HEK293T (cell line): Measurements from ENCODE around the gene DCP1A.
A peak's percentile ranks its signal among the peaks of the same experiment; 100 is the strongest.

Experiments used
- CTCF ChIA-PET: fragments of 350-600 bp; formaldehyde crosslinking; extraction: SDS; loops from one replicate; lab custom pipeline; 2021; ENCODE audit warnings: antibody characterized with exemption, inconsistent platforms; lab: Yijun Ruan, JAX
- POLR2A ChIA-PET: fragments of 350-600 bp; formaldehyde crosslinking; extraction: SDS; loops from one replicate; lab custom pipeline; 2020; ENCODE audit warnings: antibody characterized with exemption, inconsistent platforms; lab: Yijun Ruan, JAX
- DNase-seq: peaks from one replicate; pipeline ENCODE4 v3.0.0; 2012; ENCODE audit warnings: mixed read lengths; ENCODE audit errors: extremely low spot score
- ARNT ChIP-seq: fragments of 450-650 bp; IDR thresholded peaks from 2 replicates; pipeline ENCODE4 v1.6.1; 2017; ENCODE audit warnings: mild to moderate bottlenecking
- BHLHE40 ChIP-seq: fragments of 450-650 bp; IDR thresholded peaks from 2 replicates; pipeline ENCODE4 v1.6.1; 2016; ENCODE audit warnings: mild to moderate bottlenecking, moderate library complexity, borderline replicate concordance
- CTBP1 ChIP-seq: fragments of 450-650 bp; IDR thresholded peaks from 2 replicates; pipeline ENCODE4 v1.6.1; 2016; ENCODE audit warnings: borderline replicate concordance
- ELF4 ChIP-seq: fragments of 450-650 bp; IDR thresholded peaks from 2 replicates; pipeline ENCODE4 v1.6.1; 2017; ENCODE audit warnings: antibody characterized with exemption
- FOXA1 ChIP-seq: fragments of 450-650 bp; IDR thresholded peaks from 2 replicates; pipeline ENCODE4 v1.6.1; 2016; ENCODE audit warnings: mild to moderate bottlenecking
- FOXK2 ChIP-seq: fragments of 450-650 bp; IDR thresholded peaks from 2 replicates; pipeline ENCODE4 v1.6.1; 2016; ENCODE audit warnings: mild to moderate bottlenecking
- FOXM1 ChIP-seq: fragments of 450-650 bp; IDR thresholded peaks from 2 replicates; pipeline ENCODE4 v1.6.1; 2017; ENCODE audit warnings: mild to moderate bottlenecking, borderline replicate concordance
- HDGF ChIP-seq: fragments of 450-650 bp; IDR thresholded peaks from 2 replicates; pipeline ENCODE4 v1.6.1; 2017; ENCODE audit warnings: antibody characterized with exemption, borderline replicate concordance
- L3MBTL2 ChIP-seq: fragments of 450-650 bp; conservative IDR thresholded peaks from 2 replicates; pipeline ENCODE4 v1.6.1; 2016; ENCODE audit warnings: mild to moderate bottlenecking
- LEF1 ChIP-seq: fragments of 450-650 bp; IDR thresholded peaks from 2 replicates; pipeline ENCODE4 v1.6.1; 2017; ENCODE audit warnings: mild to moderate bottlenecking, borderline replicate concordance
- NFRKB ChIP-seq: fragments of 450-650 bp; IDR thresholded peaks from 2 replicates; pipeline ENCODE4 v1.6.1; 2016; ENCODE audit warnings: mild to moderate bottlenecking, moderate library complexity
- SP1 ChIP-seq: fragments of 450-650 bp; IDR thresholded peaks from 2 replicates; pipeline ENCODE4 v1.6.1; 2017
- SUZ12 ChIP-seq: fragments of 450-650 bp; IDR thresholded peaks from 2 replicates; pipeline ENCODE4 v1.6.1; 2016; ENCODE audit warnings: mild to moderate bottlenecking
- TARDBP ChIP-seq: fragments of 450-650 bp; IDR thresholded peaks from 2 replicates; pipeline ENCODE4 v1.6.1; 2016
- ZNF384 ChIP-seq: fragments of 450-650 bp; IDR thresholded peaks from 2 replicates; pipeline ENCODE4 v1.6.1; 2016
- TF ChIP-seq, protein P1 (sequence below): fragments of 450-650 bp; IDR thresholded peaks from 2 replicates; pipeline ENCODE4 v1.6.1; 2016

DCP1A gene

DNA sequence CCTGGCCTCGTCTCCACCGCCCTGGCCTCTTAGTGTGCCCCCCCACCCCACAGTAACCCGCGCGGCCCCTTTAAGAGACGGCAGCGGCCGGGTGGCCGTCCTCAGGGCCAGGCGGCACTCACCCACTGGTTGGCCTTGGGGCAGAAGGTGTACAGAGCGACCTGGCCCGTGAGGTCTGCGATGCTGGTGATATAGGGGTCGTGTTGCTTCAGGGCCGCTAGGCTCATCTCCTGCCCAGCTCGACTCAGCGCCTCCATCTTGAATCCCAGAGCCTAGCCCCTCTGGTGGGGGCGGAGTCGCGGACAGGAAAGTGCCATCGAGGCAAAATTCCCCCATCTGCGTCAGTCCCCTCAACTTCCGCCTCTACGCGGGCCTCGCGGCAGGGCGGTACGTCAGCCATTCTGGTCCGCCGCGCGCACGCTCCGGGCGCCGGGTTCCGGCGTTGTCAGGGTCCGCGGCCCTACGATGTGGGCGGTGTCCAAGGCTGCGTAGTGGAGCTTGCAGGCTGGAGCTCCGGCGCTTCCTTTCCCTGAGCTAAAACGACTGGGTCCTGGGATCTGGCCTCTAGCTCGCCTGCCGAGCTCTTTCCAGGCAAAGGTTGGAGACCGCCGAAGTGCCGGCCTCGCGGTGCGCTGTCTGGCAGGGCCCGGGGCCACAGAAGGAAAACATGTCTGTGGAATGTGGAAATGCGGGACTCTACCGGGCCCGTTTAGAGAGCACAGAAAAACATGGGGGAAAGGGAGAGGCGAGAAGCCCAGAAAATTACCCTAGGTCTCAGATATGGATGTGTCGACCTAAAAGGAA, at the start of gene DCP1A:
Gene DCP1A, minus strand, starts transcription at position 283 of the 804 bp plus-strand sequence. Its CDS starts 26 bp downstream, at position 257.
- CTCF ChIA-PET = no interaction called here
- TF ChIP-seq, protein P1, sequence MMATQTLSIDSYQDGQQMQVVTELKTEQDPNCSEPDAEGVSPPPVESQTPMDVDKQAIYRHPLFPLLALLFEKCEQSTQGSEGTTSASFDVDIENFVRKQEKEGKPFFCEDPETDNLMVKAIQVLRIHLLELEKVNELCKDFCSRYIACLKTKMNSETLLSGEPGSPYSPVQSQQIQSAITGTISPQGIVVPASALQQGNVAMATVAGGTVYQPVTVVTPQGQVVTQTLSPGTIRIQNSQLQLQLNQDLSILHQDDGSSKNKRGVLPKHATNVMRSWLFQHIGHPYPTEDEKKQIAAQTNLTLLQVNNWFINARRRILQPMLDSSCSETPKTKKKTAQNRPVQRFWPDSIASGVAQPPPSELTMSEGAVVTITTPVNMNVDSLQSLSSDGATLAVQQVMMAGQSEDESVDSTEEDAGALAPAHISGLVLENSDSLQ = peak; percentile 82
- TF ChIP-seq L3MBTL2 (peak; percentile 85), BHLHE40 (no peak), FOXA1 (no peak), FOXK2 (peak; percentile 84), LEF1 (no peak), ELF4 (peak; percentile 85), SP1 (no peak), TARDBP (no peak), ZNF384 (no peak), NFRKB (peak; percentile 94), CTBP1 (peak; percentile 96), FOXM1 (peak; percentile 82; the same call in 1 of the 2 replicates), ARNT (peak; percentile 88), SUZ12 (no peak), HDGF (0 out of 2 replicates have a peak, but pooled peaks have one; percentile 80)
- DNase-seq = peak; percentile 93
- POLR2A ChIA-PET = interaction anchor here (0.5 to 2.6 kb wide), 16 partner anchors 8 to 498 kb away, joined by 3 to 12 read pairs (median 3); no protein-coding TSS in a partner anchor

DNA sequence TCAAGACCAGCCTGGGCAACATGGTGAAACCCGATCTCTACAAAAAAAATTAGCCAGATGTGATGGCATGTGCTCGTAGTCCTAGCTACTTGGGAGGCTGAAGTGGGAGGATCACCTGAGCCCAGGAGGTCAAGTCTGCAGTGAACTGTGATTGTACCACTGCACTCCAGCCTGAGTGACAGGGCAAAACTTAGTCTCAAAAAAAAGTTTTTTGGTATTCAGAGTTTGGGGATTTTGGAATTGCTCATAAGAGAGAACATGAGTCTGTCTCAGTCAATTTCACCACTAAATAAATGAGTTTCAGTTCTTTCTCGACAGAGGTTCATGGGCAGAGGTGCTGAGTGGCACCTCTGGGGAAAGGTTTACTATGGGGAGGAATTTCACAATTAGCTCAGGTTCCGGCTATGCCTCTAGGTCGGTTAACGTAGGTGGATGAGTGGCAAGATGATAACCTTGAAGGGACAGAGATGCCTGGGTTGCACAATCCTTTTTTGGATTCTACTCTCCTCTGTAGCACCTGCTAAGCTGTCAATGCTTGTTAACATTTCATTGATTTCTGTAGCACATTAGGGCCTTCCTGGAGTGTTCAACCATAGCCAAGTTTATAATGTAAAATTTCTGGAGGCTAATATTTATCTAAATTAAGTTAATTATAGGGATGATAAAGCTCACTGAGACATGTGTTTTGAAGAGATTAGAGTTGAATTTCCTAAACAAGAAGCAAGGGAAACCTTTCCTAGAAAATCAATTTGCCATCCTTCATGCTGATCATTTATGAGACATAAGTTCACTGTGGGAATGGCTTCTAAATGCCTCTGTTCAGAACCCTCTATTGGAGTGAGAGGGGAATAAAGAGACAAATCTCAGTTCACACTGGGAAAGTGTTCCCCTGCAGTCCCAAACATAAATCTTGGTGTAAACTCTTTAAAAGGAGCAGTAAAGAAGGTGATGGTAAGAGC, 37.4 kb upstream of the DCP1A start:
- CTCF ChIA-PET = interaction anchor here (0.6 to 0.7 kb wide), 2 partner anchors 286 to 554 kb away, joined by 3 to 4 read pairs; no protein-coding TSS in a partner anchor
- POLR2A ChIA-PET = no interaction called here
- TF ChIP-seq FOXK2 (no peak), ARNT (no peak), SP1 (no peak), NFRKB (no peak), ZNF384 (no peak), LEF1 (no peak), SUZ12 (no peak), FOXA1 (no peak), CTBP1 (no peak), ELF4 (no peak), L3MBTL2 (no peak)
- TF ChIP-seq, protein P1 = no peak
- no peak for DNase-seq

DNA sequence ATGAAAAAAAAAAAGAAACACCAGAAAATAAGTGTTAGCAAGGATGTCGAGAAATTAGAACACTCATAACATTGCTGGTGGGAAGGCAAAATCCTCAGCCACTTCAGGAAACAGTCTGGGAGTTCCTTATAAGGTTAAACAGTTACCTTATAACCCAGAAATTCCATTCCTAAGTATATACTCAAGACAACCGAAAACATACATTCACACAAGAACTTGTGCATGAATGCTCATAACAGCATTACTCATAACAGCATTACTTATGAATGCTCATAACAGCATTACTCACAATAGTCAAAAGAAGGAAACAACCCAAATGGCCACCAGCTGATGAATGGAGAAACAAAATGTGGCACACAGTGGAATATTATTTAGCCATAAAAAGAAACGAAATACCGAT, 34.8 kb upstream of the DCP1A start:
- no peak for DNase-seq
- CTCF ChIA-PET = no interaction called here
- POLR2A ChIA-PET = no interaction called here
- no peak for TF ChIP-seq ZNF384
- TF ChIP-seq ELF4 = no peak

DNA sequence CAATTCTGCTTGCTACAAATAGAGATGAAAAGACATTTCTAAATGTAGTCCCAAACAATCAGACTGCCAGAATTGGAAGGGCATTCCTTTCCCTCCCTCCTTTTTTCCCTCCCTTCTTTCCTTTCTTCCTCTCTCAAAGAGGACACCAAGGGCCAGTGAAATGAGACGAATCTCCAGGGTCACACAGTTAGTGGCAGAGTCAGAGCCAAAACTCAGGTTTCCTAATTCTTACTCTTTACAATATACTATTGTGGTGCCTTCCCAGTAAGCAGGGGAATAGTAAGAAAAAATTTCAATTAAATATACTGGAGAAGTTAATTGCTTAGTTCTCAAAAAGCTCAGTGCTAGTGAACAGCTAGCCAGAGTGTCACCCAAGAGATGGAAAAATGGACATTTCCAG, 33.0 kb upstream of the DCP1A start:
- ChIA-PET CTCF (no interaction called here), POLR2A (interaction anchor here (0.7 kb wide), 1 partner anchor 33 kb away, joined by 3 read pairs; the partner anchor contains the start of gene DCP1A)
- no peak for DNase-seq
- TF ChIP-seq ZNF384 = no peak
- TF ChIP-seq ELF4 = no peak
- no peak for TF ChIP-seq TARDBP
- TF ChIP-seq SUZ12 = no peak
- no peak for TF ChIP-seq FOXA1
- TF ChIP-seq ARNT = no peak
- TF ChIP-seq FOXM1 = no peak
- no peak for TF ChIP-seq NFRKB
- no peak for TF ChIP-seq FOXK2
- TF ChIP-seq, protein P1 = no peak
- TF ChIP-seq HDGF = no peak
- no peak for TF ChIP-seq L3MBTL2
- TF ChIP-seq LEF1 = no peak
- no peak for TF ChIP-seq CTBP1

DNA sequence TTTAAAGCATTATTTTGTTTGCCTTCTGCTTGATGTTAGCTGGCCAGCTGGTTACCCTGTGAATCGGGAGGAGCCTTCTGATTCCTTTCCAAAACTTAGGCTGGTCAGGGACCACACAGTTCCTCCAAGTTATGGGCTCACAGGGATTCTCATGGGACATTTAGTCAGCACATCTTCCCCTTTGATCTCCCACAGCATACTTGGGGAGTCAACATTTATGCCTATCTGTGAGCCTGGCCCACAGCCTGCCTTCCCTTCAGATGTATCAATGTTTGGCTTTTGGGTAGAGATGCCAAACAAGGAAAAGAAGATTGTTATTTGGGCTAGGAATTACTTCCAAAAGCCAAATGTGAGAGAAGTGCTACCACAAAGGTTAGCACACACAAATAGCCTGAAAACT, 32.6 kb upstream of the DCP1A start:
- ChIA-PET POLR2A (interaction anchor here (0.7 kb wide), 1 partner anchor 33 kb away, joined by 3 read pairs; the partner anchor contains the start of gene DCP1A), CTCF (no interaction called here)
- DNase-seq = no peak
- TF ChIP-seq ELF4 (no peak), SP1 (no peak), SUZ12 (no peak), TARDBP (no peak), HDGF (no peak), FOXK2 (no peak), FOXM1 (no peak), CTBP1 (no peak), ZNF384 (no peak), NFRKB (no peak), LEF1 (no peak), L3MBTL2 (no peak), FOXA1 (no peak)
- TF ChIP-seq, protein P1 = no peak
